Thyroid gland (tissue), 4 donors: ENCODE data around the gene PEX14. TPM values are rescaled to one million over a fixed set of nuclear protein-coding genes. Genes with fewer than 3 reads are reported as not detected.

ENCODE experiments used
- DNase-seq, 2 donors: peaks; one replicate each; pipeline ENCODE4 v3.0.0-alpha.2; 2019
- H3K27ac ChIP-seq, 3 donors: fragments of 200-600 bp; sonication (generic); 1 replicate in 2 of 3; 2 replicates in 1 of 3; pipeline ENCODE4 v1.5.1; 2016 to 2019; ENCODE audit warnings: mild to moderate bottlenecking in 1 of 3, moderate library complexity in 1 of 3
- H3K27me3 ChIP-seq: fragments of 200-600 bp; sonication (generic); one replicate; pipeline ENCODE4 v1.5.1; 2019
- H3K36me3 ChIP-seq, 2 donors: fragments of 200-600 bp; sonication (generic); one replicate each; pipeline ENCODE4 v1.5.1; 2016 to 2019
- H3K4me1 ChIP-seq, 2 donors: fragments of 200-600 bp; sonication (generic); one replicate each; pipeline ENCODE4 v1.5.1; 2017 to 2019
- H3K4me3 ChIP-seq, 3 donors: fragments of 200-600 bp; sonication (generic); replicated peaks in 1 of 3; 1 replicate in 2 of 3; 2 replicates in 1 of 3; pipeline ENCODE4 v1.5.1; 2016; ENCODE audit warnings: mild to moderate bottlenecking in 1 of 3
- H3K9me3 ChIP-seq: fragments of 200-600 bp; sonication (generic); one replicate; pipeline ENCODE4 v1.5.1; 2017
- POLR2A ChIP-seq, 2 donors: fragments of 450-650 bp; IDR thresholded peaks; one replicate each; pipeline ENCODE4 v1.6.1; 2017; ENCODE audit warnings: antibody characterized with exemption in 2 of 2, mild to moderate bottlenecking in 2 of 2, moderate library complexity in 1 of 2
- WGBS, 2 donors: methylation state at CpG; one replicate each; pipeline ENCODE4 v1.1.5; 2017; 5-methylcytosine and 5-hydroxymethylcytosine counted together
- intact Hi-C: fragments of 100-400 bp; cut with DNase I; formaldehyde crosslinking; loops from one replicate; pipeline ENCODE4 v1.15.1; 2023
- total RNA-seq, 4 donors: library from RNA; depleted of rRNA; stranded (reverse); fragments of >200 nt; gene quantifications; one replicate each; pipeline ENCODE4 v1.2.3, GENCODE V29; 2016
- TF ChIP-seq, protein P1 (sequence below), 6 experiments: fragments of 200-600 bp in 3 of 6; fragments of 450-650 bp in 3 of 6; sonication (generic) in 3 of 6; IDR thresholded peaks; one replicate each; pipeline ENCODE4 v1.5.1; 2016 to 2019; ENCODE audit warnings: antibody characterized with exemption in 6 of 6, mild to moderate bottlenecking in 2 of 6, inconsistent platforms in 1 of 6, moderate library complexity in 1 of 6

Gene PEX14
- total RNA-seq, 4 donors from 2014 or later: 14.0 to 28.4 (median 20.7) TPM

DNA sequence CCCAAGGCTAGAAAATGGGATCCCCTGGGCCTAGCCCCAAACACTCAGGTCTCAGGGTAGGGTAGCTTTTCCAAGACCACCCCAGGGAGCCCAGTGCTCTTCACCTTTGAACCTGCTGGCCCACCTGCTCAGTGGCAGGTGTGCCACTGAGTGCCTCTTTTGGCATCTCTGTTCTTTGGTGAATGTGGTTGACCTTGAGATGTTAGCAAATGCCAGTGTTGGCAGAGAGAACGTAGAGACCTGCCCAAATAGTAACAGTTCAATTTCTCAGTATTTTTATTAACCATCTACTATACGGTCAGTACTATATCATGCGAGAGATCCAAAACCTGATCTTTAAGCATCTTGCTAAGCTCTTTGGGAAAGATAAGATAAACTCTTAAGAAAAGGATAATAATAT is 128.2 kb downstream of the PEX14 start:
- no peaks in the 10 kb centered on the region for H3K27me3 ChIP-seq
- H3K27ac ChIP-seq: no peak overlapping the region
- DNase-seq: no peak
- TF ChIP-seq, protein P1, sequence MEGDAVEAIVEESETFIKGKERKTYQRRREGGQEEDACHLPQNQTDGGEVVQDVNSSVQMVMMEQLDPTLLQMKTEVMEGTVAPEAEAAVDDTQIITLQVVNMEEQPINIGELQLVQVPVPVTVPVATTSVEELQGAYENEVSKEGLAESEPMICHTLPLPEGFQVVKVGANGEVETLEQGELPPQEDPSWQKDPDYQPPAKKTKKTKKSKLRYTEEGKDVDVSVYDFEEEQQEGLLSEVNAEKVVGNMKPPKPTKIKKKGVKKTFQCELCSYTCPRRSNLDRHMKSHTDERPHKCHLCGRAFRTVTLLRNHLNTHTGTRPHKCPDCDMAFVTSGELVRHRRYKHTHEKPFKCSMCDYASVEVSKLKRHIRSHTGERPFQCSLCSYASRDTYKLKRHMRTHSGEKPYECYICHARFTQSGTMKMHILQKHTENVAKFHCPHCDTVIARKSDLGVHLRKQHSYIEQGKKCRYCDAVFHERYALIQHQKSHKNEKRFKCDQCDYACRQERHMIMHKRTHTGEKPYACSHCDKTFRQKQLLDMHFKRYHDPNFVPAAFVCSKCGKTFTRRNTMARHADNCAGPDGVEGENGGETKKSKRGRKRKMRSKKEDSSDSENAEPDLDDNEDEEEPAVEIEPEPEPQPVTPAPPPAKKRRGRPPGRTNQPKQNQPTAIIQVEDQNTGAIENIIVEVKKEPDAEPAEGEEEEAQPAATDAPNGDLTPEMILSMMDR (IDR thresholded peaks at IDR 0.05): no peak
- TF ChIP-seq POLR2A (IDR thresholded peaks at IDR 0.05): no peak
- no peaks in the 10 kb centered on the region for H3K9me3 ChIP-seq
- no peaks in the 10 kb centered on the region for H3K36me3 ChIP-seq
- WGBS, 2 donors: 96% methylated on average over 3 of the region's 3 CpGs
- H3K4me1 ChIP-seq: peaks cover 36 to 46% of the 10 kb centered on the region in 2 donors
- H3K4me3 ChIP-seq: no peak overlapping the region
- intact Hi-C loops: no loop called here

DNA sequence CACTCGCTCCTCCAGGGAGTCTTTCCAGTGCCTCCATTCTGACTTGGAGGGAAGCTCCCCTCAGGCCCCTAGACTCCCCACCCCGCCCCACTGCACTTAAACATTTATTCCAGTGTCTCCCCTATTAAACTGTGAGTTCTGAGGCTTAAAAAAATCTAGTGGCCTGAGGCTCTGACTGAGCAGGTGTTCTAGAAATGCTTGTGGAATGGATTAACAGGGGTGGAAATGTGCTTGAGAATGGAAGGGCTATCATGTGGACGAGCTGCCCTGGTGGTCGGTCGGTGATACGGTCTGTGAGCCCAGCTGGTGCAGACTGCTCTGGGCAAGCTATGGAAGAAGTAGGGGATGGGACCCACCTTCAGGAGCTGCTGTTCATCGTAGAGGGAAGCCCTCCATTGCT is 130.2 kb downstream of the PEX14 start:
- Histone ChIP-seq H3K27me3 (no peaks in the 10 kb centered on the region), H3K36me3 (no peaks in the 10 kb centered on the region), H3K9me3 (no peaks in the 10 kb centered on the region), H3K27ac (peak overlapping the region in 1 of 3 donors; percentile 62), H3K4me1 (peaks cover 21 to 35% of the 10 kb centered on the region in 2 donors), H3K4me3 (no peak overlapping the region)
- intact Hi-C loops: no loop called here
- no peak for TF ChIP-seq POLR2A (IDR thresholded peaks at IDR 0.05)
- TF ChIP-seq, protein P1 (IDR thresholded peaks at IDR 0.05): no peak
- whole genome bisulfite sequencing, 2 donors: 90 to 95% methylated on average over 7 of the region's 7 CpGs
- no peak for DNase-seq

DNA sequence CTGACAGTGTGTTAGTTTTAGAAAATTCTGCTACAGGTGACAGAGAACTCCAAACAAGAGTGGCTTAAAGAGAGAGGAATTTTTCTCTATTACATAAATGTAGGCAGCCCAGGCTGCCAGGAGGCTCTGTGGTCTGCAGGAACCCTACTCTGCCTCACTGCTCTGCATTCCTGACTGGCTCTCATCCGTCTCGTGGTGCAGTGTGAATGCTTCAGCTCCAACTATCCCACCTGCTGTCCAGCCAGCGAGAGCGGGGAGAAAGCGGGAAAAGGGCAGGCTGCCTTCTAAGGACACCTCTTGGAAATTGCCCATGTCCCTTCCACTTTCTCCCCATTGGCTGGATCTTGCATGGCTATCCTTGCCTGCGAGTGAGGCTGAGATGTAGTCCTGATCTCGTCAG is 131.3 kb downstream of the PEX14 start:
- no peaks in the 10 kb centered on the region for H3K36me3 ChIP-seq
- WGBS, 2 donors: 41 to 71% methylated on average over 7 of the region's 7 CpGs
- DNase-seq: peak; percentile 59 to 81
- H3K27me3 ChIP-seq: no peaks in the 10 kb centered on the region
- intact Hi-C loops: no loop called here
- H3K4me1 ChIP-seq: peaks cover 15 to 24% of the 10 kb centered on the region in 2 donors
- no peaks in the 10 kb centered on the region for H3K9me3 ChIP-seq
- H3K27ac ChIP-seq: peak overlapping the region; percentile 8 to 81 (median 62)
- H3K4me3 ChIP-seq: no peak overlapping the region
- TF ChIP-seq, protein P1 (IDR thresholded peaks at IDR 0.05): no peak
- TF ChIP-seq POLR2A (IDR thresholded peaks at IDR 0.05): no peak

DNA sequence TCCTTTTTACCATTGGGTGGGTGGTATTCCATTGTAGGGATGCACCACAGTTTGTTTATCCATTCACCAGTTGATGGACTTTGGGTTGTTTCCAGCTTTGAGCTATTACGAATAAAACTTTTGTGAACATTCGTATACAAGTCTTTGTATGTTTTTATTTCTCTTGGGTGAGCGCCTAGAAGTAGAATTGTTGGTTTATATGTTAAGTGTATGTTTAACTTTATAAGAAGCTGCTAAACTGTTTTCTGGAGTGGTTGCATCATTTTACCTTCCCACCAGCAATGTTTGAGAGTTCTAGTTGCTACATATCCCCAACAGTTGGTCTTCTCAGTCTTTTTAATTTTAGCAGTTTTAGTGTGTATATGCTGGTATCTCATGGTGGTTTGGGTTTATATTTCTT is 132.5 kb downstream of the PEX14 start:
- TF ChIP-seq POLR2A (IDR thresholded peaks at IDR 0.05): no peak
- TF ChIP-seq, protein P1 (IDR thresholded peaks at IDR 0.05): no peak
- intact Hi-C loops: no loop called here
- 87 to 92% methylated on average over 3 of the region's 3 CpGs for WGBS, 2 donors
- H3K27me3 ChIP-seq: no peaks in the 10 kb centered on the region
- H3K27ac ChIP-seq: no peak overlapping the region
- no peak overlapping the region for H3K4me3 ChIP-seq
- H3K4me1 ChIP-seq: peaks cover 8 to 15% of the 10 kb centered on the region in 2 donors
- H3K9me3 ChIP-seq: no peaks in the 10 kb centered on the region
- H3K36me3 ChIP-seq: no peaks in the 10 kb centered on the region
- no peak for DNase-seq

DNA sequence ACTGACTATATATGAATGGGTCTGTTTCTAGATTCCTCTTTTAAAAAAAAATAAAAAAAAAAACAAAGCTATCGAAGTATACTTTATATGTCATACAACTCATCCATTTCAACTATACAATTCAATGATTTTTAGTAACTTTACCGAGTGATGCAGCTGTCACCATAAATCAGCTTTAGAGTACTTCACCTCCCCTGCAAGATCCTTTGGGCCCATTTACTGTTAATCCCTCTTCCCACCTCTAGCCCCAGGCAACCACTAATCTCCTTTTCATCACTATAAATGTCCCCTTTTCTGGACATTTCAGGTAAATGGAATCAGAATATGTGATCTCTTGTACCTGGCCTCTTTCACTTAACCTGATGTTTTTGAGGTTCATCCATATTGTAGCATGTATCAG is 133.9 kb downstream of the PEX14 start:
- Histone ChIP-seq H3K4me1 (peaks cover 15 to 28% of the 10 kb centered on the region in 2 donors), H3K4me3 (no peak overlapping the region), H3K27ac (no peak overlapping the region), H3K36me3 (no peaks in the 10 kb centered on the region), H3K9me3 (no peaks in the 10 kb centered on the region), H3K27me3 (no peaks in the 10 kb centered on the region)
- TF ChIP-seq POLR2A (IDR thresholded peaks at IDR 0.05): no peak
- TF ChIP-seq, protein P1 (IDR thresholded peaks at IDR 0.05): no peak
- intact Hi-C loops: no loop called here
- 96 to 98% methylated on average over 2 of the region's 2 CpGs for whole genome bisulfite sequencing, 2 donors
- DNase-seq: no peak
